PC-9 (cell line): ENCODE measurements around the gene HK2. TPM values are rescaled to one million over a fixed set of nuclear protein-coding genes. Genes with fewer than 3 reads are reported as not detected.

Experiments used
- BruUV-seq: library from RNA; stranded (reverse); fragments of 400-500 nt; replicated peaks from 2 replicates; lab custom pipeline; 2021; lab: Mats Ljungman, UMichigan
- CTCF ChIA-PET: fragments of 300-600 bp; sonication (Branson Sonifier 250); formaldehyde crosslinking; loops from one replicate; lab custom pipeline; 2022; ENCODE audit warnings: antibody characterized with exemption; lab: Charles Lee
- POLR2A ChIA-PET: fragments of 300-600 bp; sonication (Branson Sonifier 250); formaldehyde crosslinking; loops from one replicate; lab custom pipeline; 2022; ENCODE audit warnings: antibody characterized with exemption; ENCODE audit not compliant: unreplicated experiment; lab: Charles Lee
- DNase-seq, 2 experiments: peaks; one replicate each; pipeline versions ENCODE4 v3.0.0 to v3.0.0-alpha.2; 2015 to 2022; ENCODE audit warnings: mixed read lengths in 1 of 2
- H2AFZ ChIP-seq: fragments of 200-600 bp; sonication (generic); 2 replicates; pipeline ENCODE4 v1.8.1; 2017; ENCODE audit warnings: antibody characterized with exemption
- H3F3A ChIP-seq: fragments of 200-600 bp; sonication (generic); 2 replicates; pipeline ENCODE4 v1.8.1; 2017; ENCODE audit warnings: antibody characterized with exemption, mild to moderate bottlenecking, low read depth; ENCODE audit not compliant: insufficient read depth
- H3K27ac ChIP-seq: fragments of 200-600 bp; sonication (generic); 2 replicates; pipeline ENCODE4 v1.6.1; 2016; ENCODE audit warnings: mixed run types
- H3K27me3 ChIP-seq: fragments of 200-600 bp; sonication (generic); 2 replicates; pipeline ENCODE4 v1.6.1; 2016; ENCODE audit warnings: low read depth, mixed run types; ENCODE audit not compliant: insufficient read depth
- H3K36me3 ChIP-seq: fragments of 200-600 bp; sonication (generic); 2 replicates; pipeline ENCODE4 v1.6.1; 2016; ENCODE audit warnings: low read depth, mixed run types
- H3K4me1 ChIP-seq: fragments of 200-600 bp; sonication (generic); replicated peaks from 2 replicates; pipeline ENCODE4 v1.6.1; 2016; ENCODE audit warnings: mixed run types; ENCODE audit not compliant: insufficient read depth
- H3K4me2 ChIP-seq: fragments of 200-600 bp; sonication (generic); 2 replicates; pipeline ENCODE4 v1.6.1; 2017; ENCODE audit warnings: mixed run types
- H3K4me3 ChIP-seq: fragments of 200-600 bp; sonication (generic); 2 replicates; pipeline ENCODE4 v1.6.1; 2016; ENCODE audit warnings: mixed run types
- H3K79me2 ChIP-seq: fragments of 200-600 bp; sonication (generic); 2 replicates; pipeline ENCODE4 v1.6.1; 2017; ENCODE audit warnings: low read depth, mixed run types
- H3K9me2 ChIP-seq: fragments of 200-600 bp; sonication (generic); 2 replicates; pipeline ENCODE4 v1.8.1; 2017; ENCODE audit warnings: mild to moderate bottlenecking; ENCODE audit not compliant: insufficient read depth
- H3K9me3 ChIP-seq: fragments of 200-600 bp; sonication (generic); 2 replicates; pipeline ENCODE4 v1.8.1; 2016; ENCODE audit warnings: low read depth; ENCODE audit not compliant: insufficient read depth
- H4K20me1 ChIP-seq: fragments of 200-600 bp; sonication (generic); 2 replicates; pipeline ENCODE4 v1.8.1; 2017; ENCODE audit not compliant: insufficient read depth
- EZH2 ChIP-seq: fragments of 200-600 bp; sonication (generic); IDR thresholded peaks from 2 replicates; pipeline ENCODE4 v1.8.0; 2017; ENCODE audit warnings: antibody characterized with exemption, low read depth
- intact Hi-C: fragments of 100-400 bp; cut with micrococcal nuclease; formaldehyde crosslinking; loops from one replicate; pipeline ENCODE4 v1.10.0; 2022; ENCODE audit not compliant: unreplicated experiment
- total RNA-seq: library from RNA; stranded (reverse); gene quantifications from 2 replicates; pipeline ENCODE4 v1.2.3, GENCODE V29; 2021
- TF ChIP-seq, protein P1 (sequence below): fragments of 200-600 bp; sonication (generic); conservative IDR thresholded peaks from 2 replicates; pipeline ENCODE4 v1.6.1; 2017; ENCODE audit warnings: mixed run types, antibody characterized with exemption, mild to moderate bottlenecking, moderate library complexity

HK2 gene
- total RNA-seq, 1 experiment from 2014 or later = 7.8 TPM

GRCh38 chr2:74857725-74858124 lies 23.8 kb downstream of the HK2 start:
- Histone ChIP-seq H2AFZ (no peak overlapping the region), H3K27me3 (no peaks in the 10 kb centered on the region), H3F3A (peaks cover 14% of the 10 kb centered on the region; the same call in 1 of the 2 replicates), H3K4me3 (no peak overlapping the region), H3K4me2 (no peak overlapping the region), H3K9me2 (no peaks in the 10 kb centered on the region), H3K9me3 (no peaks in the 10 kb centered on the region), H3K79me2 (peaks cover 54% of the 10 kb centered on the region), H3K4me1 (peaks cover 34% of the 10 kb centered on the region), H4K20me1 (no peaks in the 10 kb centered on the region), H3K36me3 (peaks cover 15% of the 10 kb centered on the region; the same call in 1 of the 2 replicates), H3K27ac (no peak overlapping the region)
- no peak for DNase-seq
- CTCF ChIA-PET = no interaction called here
- no TSS peak for BruUV-seq
- intact Hi-C loops = no loop called here
- POLR2A ChIA-PET = no interaction called here
- TF ChIP-seq, protein P1, sequence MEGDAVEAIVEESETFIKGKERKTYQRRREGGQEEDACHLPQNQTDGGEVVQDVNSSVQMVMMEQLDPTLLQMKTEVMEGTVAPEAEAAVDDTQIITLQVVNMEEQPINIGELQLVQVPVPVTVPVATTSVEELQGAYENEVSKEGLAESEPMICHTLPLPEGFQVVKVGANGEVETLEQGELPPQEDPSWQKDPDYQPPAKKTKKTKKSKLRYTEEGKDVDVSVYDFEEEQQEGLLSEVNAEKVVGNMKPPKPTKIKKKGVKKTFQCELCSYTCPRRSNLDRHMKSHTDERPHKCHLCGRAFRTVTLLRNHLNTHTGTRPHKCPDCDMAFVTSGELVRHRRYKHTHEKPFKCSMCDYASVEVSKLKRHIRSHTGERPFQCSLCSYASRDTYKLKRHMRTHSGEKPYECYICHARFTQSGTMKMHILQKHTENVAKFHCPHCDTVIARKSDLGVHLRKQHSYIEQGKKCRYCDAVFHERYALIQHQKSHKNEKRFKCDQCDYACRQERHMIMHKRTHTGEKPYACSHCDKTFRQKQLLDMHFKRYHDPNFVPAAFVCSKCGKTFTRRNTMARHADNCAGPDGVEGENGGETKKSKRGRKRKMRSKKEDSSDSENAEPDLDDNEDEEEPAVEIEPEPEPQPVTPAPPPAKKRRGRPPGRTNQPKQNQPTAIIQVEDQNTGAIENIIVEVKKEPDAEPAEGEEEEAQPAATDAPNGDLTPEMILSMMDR = no peak
- no peak for TF ChIP-seq EZH2

DNA sequence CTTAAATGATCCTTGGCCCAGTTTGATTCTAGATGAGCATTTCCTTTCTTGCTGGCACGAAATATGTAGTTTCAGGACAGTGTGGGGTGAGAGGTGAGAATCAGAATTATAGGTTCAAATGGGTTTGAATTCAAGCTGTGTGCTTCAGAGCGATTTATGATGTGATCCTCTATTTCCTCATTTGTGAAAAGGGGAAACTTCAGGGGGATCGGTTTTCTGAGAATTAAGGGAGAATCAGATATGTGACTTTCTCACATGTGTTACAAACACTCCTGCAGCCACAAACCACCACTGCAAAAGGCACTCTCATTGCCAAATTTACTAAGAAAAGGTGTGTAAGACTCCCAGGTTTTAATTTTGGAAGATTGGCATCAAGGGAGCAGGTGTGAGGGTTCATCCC lies 24.4 kb downstream of the HK2 start:
- intact Hi-C loops = no loop called here
- Histone ChIP-seq H3K4me1 (peaks cover 35% of the 10 kb centered on the region), H3K4me3 (no peak overlapping the region), H4K20me1 (no peaks in the 10 kb centered on the region), H3K79me2 (peaks cover 50% of the 10 kb centered on the region), H2AFZ (no peak overlapping the region), H3K27me3 (no peaks in the 10 kb centered on the region), H3K36me3 (peaks cover 15% of the 10 kb centered on the region; the same call in 1 of the 2 replicates), H3K9me2 (no peaks in the 10 kb centered on the region), H3K4me2 (no peak overlapping the region), H3F3A (peaks cover 20% of the 10 kb centered on the region; the same call in 1 of the 2 replicates), H3K27ac (no peak overlapping the region), H3K9me3 (no peaks in the 10 kb centered on the region)
- CTCF ChIA-PET = no interaction called here
- no peak for DNase-seq
- POLR2A ChIA-PET = no interaction called here
- TF ChIP-seq EZH2 = no peak
- TF ChIP-seq, protein P1 = no peak
- no TSS peak for BruUV-seq

GRCh38 chr2:74860079-74860478 lies 26.2 kb downstream of the HK2 start:
- Histone ChIP-seq H3K36me3 (peaks cover 6% of the 10 kb centered on the region; the same call in 1 of the 2 replicates), H3K79me2 (peaks cover 51% of the 10 kb centered on the region), H2AFZ (no peak overlapping the region), H3K27ac (no peak overlapping the region), H3K4me1 (peaks cover 52% of the 10 kb centered on the region), H3K9me2 (no peaks in the 10 kb centered on the region), H3F3A (peaks cover 35% of the 10 kb centered on the region; the same call in 1 of the 2 replicates), H3K4me3 (no peak overlapping the region), H3K9me3 (no peaks in the 10 kb centered on the region), H4K20me1 (no peaks in the 10 kb centered on the region), H3K4me2 (no peak overlapping the region), H3K27me3 (no peaks in the 10 kb centered on the region)
- no peak for TF ChIP-seq EZH2
- TF ChIP-seq, protein P1 = no peak
- DNase-seq = no peak
- ChIA-PET POLR2A (no interaction called here), CTCF (interaction anchor here (0.6 kb wide), 1 partner anchor 25 kb away, joined by 4 read pairs; no protein-coding TSS in a partner anchor)
- no TSS peak for BruUV-seq
- intact Hi-C loops = no loop called here
